Liver (tissue), 9 donors: ENCODE measurements around the gene SH2B3. TPM values are rescaled to one million over a fixed set of nuclear protein-coding genes. Genes with fewer than 3 reads are reported as not detected.

Source experiments
- DNase-seq: peaks from one replicate; pipeline ENCODE4 v3.0.0-alpha.2; 2017; ENCODE audit warnings: low spot score
- H3K27ac ChIP-seq, 2 donors: one replicate each; pipeline ENCODE4 v1.7.0; 2013; ENCODE audit warnings: inconsistent platforms in 2 of 2, low read length in 2 of 2, control low read depth in 1 of 2, low read depth in 1 of 2, mild to moderate bottlenecking in 1 of 2
- H3K27me3 ChIP-seq, 4 donors: one replicate each; pipeline versions ENCODE4 v1.6.1 to v1.7.0; 2013; ENCODE audit warnings: low read length in 3 of 4, inconsistent platforms in 1 of 4, mild to moderate bottlenecking in 1 of 4, moderate library complexity in 1 of 4; ENCODE audit not compliant: control insufficient read depth in 4 of 4, insufficient read depth in 4 of 4
- H3K36me3 ChIP-seq, 4 donors: one replicate each; pipeline versions ENCODE4 v1.6.1 to v1.7.0; 2013; ENCODE audit warnings: low read length in 3 of 4, mild to moderate bottlenecking in 3 of 4, low read depth in 1 of 4, moderate library complexity in 1 of 4; ENCODE audit not compliant: control insufficient read depth in 4 of 4, insufficient read depth in 3 of 4
- H3K4me1 ChIP-seq, 4 donors: one replicate each; pipeline versions ENCODE4 v1.6.1 to v1.7.0; 2013; ENCODE audit warnings: low read length in 3 of 4, mild to moderate bottlenecking in 3 of 4, moderate library complexity in 1 of 4; ENCODE audit not compliant: control insufficient read depth in 4 of 4, insufficient read depth in 4 of 4
- H3K4me3 ChIP-seq, 3 donors: one replicate each; pipeline versions ENCODE4 v1.6.1 to v1.7.0; 2013; ENCODE audit warnings: low read length in 3 of 3, control low read depth in 1 of 3, low read depth in 1 of 3, mild to moderate bottlenecking in 1 of 3
- H3K9ac ChIP-seq, 2 donors: one replicate each; pipeline ENCODE4 v1.7.0; 2013; ENCODE audit warnings: low read length in 2 of 2, mild to moderate bottlenecking in 2 of 2, moderate library complexity in 2 of 2, control low read depth in 1 of 2, low read depth in 1 of 2
- H3K9me3 ChIP-seq, 4 donors: one replicate each; pipeline versions ENCODE4 v1.6.1 to v1.7.0; 2013; ENCODE audit warnings: low read length in 3 of 4; ENCODE audit not compliant: control insufficient read depth in 4 of 4
- ATF3 ChIP-seq: IDR thresholded peaks from 2 replicates; pipeline ENCODE4 v1.6.1; 2016; ENCODE audit warnings: antibody characterized with exemption
- CTCF ChIP-seq: fragments of 150-350 bp; IDR thresholded peaks from 2 replicates; pipeline ENCODE4 v1.5.1; 2017; ENCODE audit warnings: improper control_type of control experiment, low read depth, low read length; ENCODE audit not compliant: missing input control
- EGR1 ChIP-seq, 2 donors: IDR thresholded peaks; 2 replicates each; pipeline ENCODE4 v1.6.1; 2016 to 2018; ENCODE audit warnings: antibody characterized with exemption in 2 of 2, low read depth in 2 of 2
- FOXA1 ChIP-seq: IDR thresholded peaks from 2 replicates; pipeline ENCODE4 v1.6.1; 2016; ENCODE audit warnings: antibody characterized with exemption
- FOXA2 ChIP-seq: IDR thresholded peaks from 2 replicates; pipeline ENCODE4 v1.6.1; 2016; ENCODE audit warnings: antibody characterized with exemption
- GABPA ChIP-seq, 2 donors: IDR thresholded peaks in 1 of 2; conservative IDR thresholded peaks in 1 of 2; 2 replicates each; pipeline ENCODE4 v1.6.1; 2016; ENCODE audit warnings: antibody characterized with exemption in 2 of 2, mild to moderate bottlenecking in 1 of 2, moderate library complexity in 1 of 2
- HNF4A ChIP-seq, 2 donors: conservative IDR thresholded peaks; 2 replicates each; pipeline ENCODE4 v1.6.1; 2016; ENCODE audit warnings: antibody characterized with exemption in 2 of 2, mild to moderate bottlenecking in 2 of 2
- HNF4G ChIP-seq: IDR thresholded peaks from 2 replicates; pipeline ENCODE4 v1.6.1; 2016; ENCODE audit warnings: antibody characterized with exemption
- JUND ChIP-seq, 2 donors: IDR thresholded peaks; 2 replicates each; pipeline ENCODE4 v1.6.1; 2016; ENCODE audit warnings: antibody characterized with exemption in 2 of 2
- MAX ChIP-seq: IDR thresholded peaks from 2 replicates; pipeline ENCODE4 v1.6.1; 2016; ENCODE audit warnings: antibody characterized with exemption
- NR2F2 ChIP-seq: IDR thresholded peaks from 2 replicates; pipeline ENCODE4 v1.6.1; 2016; ENCODE audit warnings: antibody characterized with exemption
- RAD21 ChIP-seq, 2 donors: IDR thresholded peaks; 2 replicates each; pipeline ENCODE4 v1.6.1; 2016; ENCODE audit warnings: antibody characterized with exemption in 2 of 2, mild to moderate bottlenecking in 2 of 2
- REST ChIP-seq: IDR thresholded peaks from 2 replicates; pipeline ENCODE4 v1.6.1; 2016; ENCODE audit warnings: antibody characterized with exemption, mild to moderate bottlenecking
- RXRA ChIP-seq, 2 donors: IDR thresholded peaks; 2 replicates each; pipeline ENCODE4 v1.6.1; 2017 to 2018; ENCODE audit warnings: antibody characterized with exemption in 2 of 2, mild to moderate bottlenecking in 1 of 2
- SP1 ChIP-seq: IDR thresholded peaks from 2 replicates; pipeline ENCODE4 v1.6.1; 2018; ENCODE audit warnings: antibody characterized with exemption, mild to moderate bottlenecking
- TAF1 ChIP-seq: conservative IDR thresholded peaks from 2 replicates; pipeline ENCODE4 v1.6.1; 2016; ENCODE audit warnings: antibody characterized with exemption, mild to moderate bottlenecking
- YY1 ChIP-seq: IDR thresholded peaks from 2 replicates; pipeline ENCODE4 v1.6.1; 2016; ENCODE audit warnings: antibody characterized with exemption, mild to moderate bottlenecking
- ZBTB33 ChIP-seq: IDR thresholded peaks from 2 replicates; pipeline ENCODE4 v1.6.1; 2016; ENCODE audit warnings: antibody characterized with exemption
- WGBS: extraction: QIAGEN DNeasy Blood & Tissue Kit; methylation state at CpG from one replicate; pipeline ENCODE4 v1.1.7; 2013; 5-methylcytosine and 5-hydroxymethylcytosine counted together
- polyA plus RNA-seq, 2 donors: library from polyadenylated mRNA; stranded (reverse) in 1 of 2; unstranded in 1 of 2; fragments of 200-250 nt in 1 of 2; fragments of >200 nt in 1 of 2; fragmentation: Nextera tagmentation in 1 of 2; extraction: Ambion mirVana in 1 of 2; gene quantifications; one replicate each; pipeline versions ENCODE4 v1.2.1 to v1.2.3, GENCODE V29; 2013 to 2015
- total RNA-seq, 2 donors: library from RNA; depleted of rRNA; stranded (reverse); fragments of >200 nt; gene quantifications; one replicate each; pipeline ENCODE4 v1.2.3, GENCODE V29; 2014
- donor health status: healthy.
- donor health status: healthy.
- donor health status: healthy.
- donor health status: healthy.
- donor health status: healthy.

The SH2B3 gene
- total and polyA plus RNA-seq, 4 donors, result 4.4 to 18.7 (median 8.8) TPM

- H3K36me3 ChIP-seq, result peaks cover 11 to 29% (median 23%) of the 10 kb centered on the region in 4 donors
- H3K27me3 ChIP-seq, result no peaks in the 10 kb centered on the region
- H3K27ac ChIP-seq, result peak overlapping the region; percentile 61 to 84
- no peaks in the 10 kb centered on the region for H3K9me3 ChIP-seq
- peak overlapping the region; percentile 3 to 57 for H3K9ac ChIP-seq
- DNase-seq, result peak; percentile 34
- 36% methylated on average over 6 of the region's 6 CpGs for WGBS
- H3K4me3 ChIP-seq, result no peak overlapping the region
- H3K4me1 ChIP-seq, result peaks cover 14 to 32% (median 27%) of the 10 kb centered on the region in 4 donors
- TF ChIP-seq RXRA (IDR thresholded peaks at IDR 0.05) (peak; percentile 28 to 40), HNF4G (no peak), SP1 (peak; percentile 57), ZBTB33 (no peak), RAD21 (IDR thresholded peaks at IDR 0.05) (peak in 1 of 2 donors; percentile 48), YY1 (peak; percentile 18), NR2F2 (peak; percentile 97), ATF3 (no peak), GABPA (IDR thresholded peaks at IDR 0.05 in 1 of 2, conservative IDR thresholded peaks at IDR 0.05 in 1 of 2) (no peak), REST (no peak), EGR1 (IDR thresholded peaks at IDR 0.05; ENCODE audit: low read depth in 2 of 2) (no peak), TAF1 (no peak), JUND (IDR thresholded peaks at IDR 0.05) (peak in 1 of 2 donors; percentile 16), HNF4A (conservative IDR thresholded peaks at IDR 0.05) (peak; percentile 55 to 68), FOXA2 (no peak), CTCF (no peak), MAX (no peak), FOXA1 (no peak)
These were observed 40.2 kb downstream of the SH2B3 start for GRCh38 chr12:111445726-111446581.
